Inflammatory macrophage (primary cell): ENCODE measurements around the gene FOXN4.
A peak's percentile ranks its signal among the peaks of the same experiment; 100 is the strongest.

Experiments used
- DNase-seq, 2 donors: peaks; one replicate each; pipeline ENCODE4 v3.0.0-alpha.2; 2020 to 2022

The FOXN4 gene

GRCh38 chr12:109278912-109279311 lies 30.2 kb downstream of the FOXN4 start:
- DNase-seq, result no peak

GRCh38 chr12:109277899-109278762 lies 31.0 kb downstream of the FOXN4 start:
- no peak for DNase-seq

- DNase-seq, result no peak
Observed at GRCh38 chr12:109277255-109277898, 31.7 kb downstream of the FOXN4 start.

- DNase-seq, result no peak
Observed at GRCh38 chr12:109276160-109276559, 32.9 kb downstream of the FOXN4 start.

GRCh38 chr12:109275173-109275572 lies 33.9 kb downstream of the FOXN4 start:
- no peak for DNase-seq

- no peak for DNase-seq
Observed at GRCh38 chr12:109274381-109274780, 34.7 kb downstream of the FOXN4 start.

GRCh38 chr12:109273354-109273753 lies 35.7 kb downstream of the FOXN4 start:
- DNase-seq, result no peak

GRCh38 chr12:109271418-109271817 lies 37.7 kb downstream of the FOXN4 start:
- no peak for DNase-seq

- DNase-seq, result no peak
Observed at GRCh38 chr12:109270494-109270893, 38.6 kb downstream of the FOXN4 start.

- no peak for DNase-seq
Observed at GRCh38 chr12:109269428-109269827, 39.7 kb downstream of the FOXN4 start.

GRCh38 chr12:109268896-109269295 lies 40.2 kb downstream of the FOXN4 start:
- no peak for DNase-seq

- no peak for DNase-seq
Observed at GRCh38 chr12:109267361-109267760, 41.7 kb downstream of the FOXN4 start.

- DNase-seq, result no peak
Observed at GRCh38 chr12:109266106-109266879, 42.8 kb downstream of the FOXN4 start.

GRCh38 chr12:109264943-109265650 lies 44.0 kb downstream of the FOXN4 start:
- DNase-seq, result no peak

- DNase-seq, result peak; percentile 19 to 47
Observed at GRCh38 chr12:109264095-109264942, 44.8 kb downstream of the FOXN4 start.

- no peak for DNase-seq
Observed at GRCh38 chr12:109263439-109263838, 45.6 kb downstream of the FOXN4 start.

- no peak for DNase-seq
Observed at GRCh38 chr12:109261939-109262338, 47.1 kb downstream of the FOXN4 start.

GRCh38 chr12:109261087-109261486 lies 48.0 kb downstream of the FOXN4 start:
- no peak for DNase-seq

GRCh38 chr12:109259545-109259895 lies 49.6 kb downstream of the FOXN4 start:
- DNase-seq, result no peak

GRCh38 chr12:109258607-109259544 lies 50.2 kb downstream of the FOXN4 start:
- DNase-seq, result no peak

- no peak for DNase-seq
Observed at GRCh38 chr12:109258201-109258600, 50.9 kb downstream of the FOXN4 start.
